NCI-H226 (cell line): ENCODE results near the gene IGF2BP1.

ENCODE experiments used
- DNase-seq: peaks from one replicate; pipeline ENCODE4 v3.0.0-alpha.2; 2015

IGF2BP1 gene

DNA sequence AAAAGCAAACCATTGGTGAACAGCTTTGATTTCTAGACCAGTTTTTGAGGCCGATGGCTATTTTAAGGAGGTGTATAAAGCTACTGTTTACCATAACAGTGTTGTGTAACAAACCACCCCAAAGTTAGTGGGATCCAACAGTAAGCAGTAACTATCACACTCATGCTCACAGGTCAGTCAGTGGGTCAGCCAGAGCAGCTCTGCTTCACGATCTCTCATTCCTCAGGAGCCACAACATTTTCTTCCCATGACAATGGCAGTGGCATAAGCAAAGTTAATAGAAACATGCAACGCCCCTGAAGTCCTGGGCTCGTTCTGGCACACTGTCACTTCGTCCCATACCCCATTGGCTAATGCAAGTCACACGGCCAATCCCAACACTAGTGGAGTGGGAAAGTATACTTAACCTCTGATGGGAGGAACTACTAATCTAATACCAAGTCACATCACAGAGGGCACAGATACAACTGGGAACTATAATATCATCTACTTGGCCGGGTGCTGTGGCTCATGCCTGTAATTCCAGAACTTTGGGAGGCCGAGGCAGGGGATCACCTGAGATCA is 107.4 kb downstream of the IGF2BP1 start:
- DNase-seq: no peak
